NCI-H128 (cell line): ENCODE data around the gene MTRF1.
"Not testable (repeated sequence)": the region's sequence is repeated elsewhere in the genome, so short reads cannot be mapped to it uniquely, and the experiment has no call there.

Source experiments
- DNase-seq: peaks from one replicate; lab custom pipeline; 2025; ENCODE audit not compliant: unreplicated experiment; lab: John Stamatoyannopoulos, UW

Gene MTRF1

GRCh38 chr13:41282129-41282571 lies 18.8 kb upstream of the MTRF1 start:
- DNase-seq, result no peak

- DNase-seq, result not testable (repeated sequence)
Observed at GRCh38 chr13:41279156-41279555, 15.8 kb upstream of the MTRF1 start.

GRCh38 chr13:41276824-41277223 lies 13.4 kb upstream of the MTRF1 start:
- DNase-seq, result no peak

- no peak for DNase-seq
Observed at GRCh38 chr13:41274881-41275280, 11.5 kb upstream of the MTRF1 start.

- DNase-seq, result no peak
Observed at GRCh38 chr13:41273831-41274441, 10.6 kb upstream of the MTRF1 start.

- no peak for DNase-seq
Observed at GRCh38 chr13:41271456-41272285, 8.3 kb upstream of the MTRF1 start.

- no peak for DNase-seq
Observed at GRCh38 chr13:41268764-41269163, 5.4 kb upstream of the MTRF1 start.

GRCh38 chr13:41267106-41267505 lies 3.7 kb upstream of the MTRF1 start:
- no peak for DNase-seq

GRCh38 chr13:41259875-41260501 lies 3.4 kb downstream of the MTRF1 start:
- DNase-seq, result no peak

GRCh38 chr13:41257535-41257934 lies 5.8 kb downstream of the MTRF1 start:
- no peak for DNase-seq

- DNase-seq, result no peak
Observed at GRCh38 chr13:41254902-41255301, 8.5 kb downstream of the MTRF1 start.

GRCh38 chr13:41250993-41251392 lies 12.4 kb downstream of the MTRF1 start:
- DNase-seq, result no peak

GRCh38 chr13:41246969-41247680 lies 16.3 kb downstream of the MTRF1 start:
- DNase-seq, result no peak

GRCh38 chr13:41244556-41244955 lies 18.8 kb downstream of the MTRF1 start:
- DNase-seq, result no peak

GRCh38 chr13:41241626-41242025 lies 21.8 kb downstream of the MTRF1 start:
- DNase-seq, result no peak

- DNase-seq, result no peak
Observed at GRCh38 chr13:41236369-41236768, 27.0 kb downstream of the MTRF1 start.

GRCh38 chr13:41232578-41233480 lies 30.5 kb downstream of the MTRF1 start:
- DNase-seq, result no peak

- no peak for DNase-seq
Observed at GRCh38 chr13:41231786-41232185, 31.6 kb downstream of the MTRF1 start.

- no peak for DNase-seq
Observed at GRCh38 chr13:41231025-41231677, 32.2 kb downstream of the MTRF1 start.

- DNase-seq, result no peak
Observed at GRCh38 chr13:41229356-41229755, 34.0 kb downstream of the MTRF1 start.
